Skeletal muscle tissue (tissue), 4 donors: ENCODE results near the gene DNAH6. TPM values are rescaled to one million over a fixed set of nuclear protein-coding genes. Genes with fewer than 3 reads are reported as not detected.

Experiments used
- H3K27ac ChIP-seq: one replicate; pipeline ENCODE4 v1.7.0; 2013; ENCODE audit warnings: mild to moderate bottlenecking, low read depth, low read length, inconsistent platforms
- H3K27me3 ChIP-seq, 3 donors: one replicate each; pipeline ENCODE4 v1.7.0; 2013; ENCODE audit warnings: low read length in 3 of 3; ENCODE audit not compliant: control insufficient read depth in 3 of 3, insufficient read depth in 3 of 3
- H3K36me3 ChIP-seq, 3 donors: one replicate each; pipeline ENCODE4 v1.7.0; 2013; ENCODE audit warnings: low read length in 3 of 3; ENCODE audit not compliant: control insufficient read depth in 3 of 3, insufficient read depth in 3 of 3
- H3K4me1 ChIP-seq, 3 donors: one replicate each; pipeline ENCODE4 v1.7.0; 2013; ENCODE audit warnings: low read length in 3 of 3, mild to moderate bottlenecking in 3 of 3; ENCODE audit not compliant: control insufficient read depth in 3 of 3, insufficient read depth in 3 of 3
- H3K4me3 ChIP-seq, 3 donors: one replicate each; pipeline ENCODE4 v1.7.0; 2013; ENCODE audit warnings: low read length in 3 of 3
- H3K9ac ChIP-seq, 3 donors: one replicate each; pipeline ENCODE4 v1.7.0; 2013; ENCODE audit warnings: low read length in 3 of 3, mild to moderate bottlenecking in 3 of 3, moderate library complexity in 2 of 3, low read depth in 1 of 3
- H3K9me3 ChIP-seq, 3 donors: one replicate each; pipeline ENCODE4 v1.7.0; 2013; ENCODE audit warnings: low read length in 3 of 3; ENCODE audit not compliant: control insufficient read depth in 3 of 3
- total RNA-seq: library from RNA; depleted of rRNA; stranded (reverse); fragments of >200 nt; gene quantifications from one replicate; pipeline ENCODE4 v1.2.3, GENCODE V29; 2014
- donor health status: Osteomylitis.

The DNAH6 gene
- total RNA-seq, 1 donor from 2014 or later: 1.0 TPM

GRCh38 chr2:84838434-84839145 lies 322.3 kb downstream of the DNAH6 start:
- Histone ChIP-seq H3K9ac (no peak overlapping the region), H3K36me3 (no peaks in the 10 kb centered on the region), H3K27ac (no peak overlapping the region), H3K4me3 (no peak overlapping the region), H3K27me3 (peaks cover 0 to 4% (median 0%) of the 10 kb centered on the region in 3 donors), H3K9me3 (peaks cover 0 to 4% (median 0%) of the 10 kb centered on the region in 3 donors), H3K4me1 (no peaks in the 10 kb centered on the region)

GRCh38 chr2:84839851-84840250 lies 323.6 kb downstream of the DNAH6 start:
- no peak overlapping the region for H3K27ac ChIP-seq
- no peak overlapping the region for H3K4me3 ChIP-seq
- no peaks in the 10 kb centered on the region for H3K36me3 ChIP-seq
- H3K4me1 ChIP-seq: no peaks in the 10 kb centered on the region
- H3K9me3 ChIP-seq: peaks cover 0 to 4% (median 0%) of the 10 kb centered on the region in 3 donors
- no peak overlapping the region for H3K9ac ChIP-seq
- peaks cover 0 to 4% (median 0%) of the 10 kb centered on the region in 3 donors for H3K27me3 ChIP-seq

GRCh38 chr2:84840306-84840705 lies 324.0 kb downstream of the DNAH6 start:
- Histone ChIP-seq H3K36me3 (no peaks in the 10 kb centered on the region), H3K4me3 (no peak overlapping the region), H3K9ac (no peak overlapping the region), H3K9me3 (peaks cover 0 to 4% (median 0%) of the 10 kb centered on the region in 3 donors), H3K27ac (no peak overlapping the region), H3K4me1 (no peaks in the 10 kb centered on the region), H3K27me3 (peaks cover 0 to 4% (median 0%) of the 10 kb centered on the region in 3 donors)

- Histone ChIP-seq H3K27ac (no peak overlapping the region), H3K9ac (no peak overlapping the region), H3K36me3 (no peaks in the 10 kb centered on the region), H3K4me1 (no peaks in the 10 kb centered on the region), H3K9me3 (no peaks in the 10 kb centered on the region), H3K4me3 (no peak overlapping the region), H3K27me3 (peaks cover 0 to 4% (median 0%) of the 10 kb centered on the region in 3 donors)
Observed at GRCh38 chr2:84841577-84841976, 325.3 kb downstream of the DNAH6 start.

GRCh38 chr2:84844141-84844540 lies 327.8 kb downstream of the DNAH6 start:
- no peak overlapping the region for H3K9ac ChIP-seq
- peaks cover 0 to 4% (median 0%) of the 10 kb centered on the region in 3 donors for H3K4me1 ChIP-seq
- H3K27me3 ChIP-seq: peaks cover 0 to 4% (median 0%) of the 10 kb centered on the region in 3 donors
- no peak overlapping the region for H3K4me3 ChIP-seq
- H3K36me3 ChIP-seq: no peaks in the 10 kb centered on the region
- H3K9me3 ChIP-seq: no peaks in the 10 kb centered on the region
- no peak overlapping the region for H3K27ac ChIP-seq

GRCh38 chr2:84846041-84846663 lies 329.9 kb downstream of the DNAH6 start:
- Histone ChIP-seq H3K36me3 (no peaks in the 10 kb centered on the region), H3K9me3 (no peaks in the 10 kb centered on the region), H3K27me3 (peaks cover 0 to 2% (median 0%) of the 10 kb centered on the region in 3 donors), H3K9ac (no peak overlapping the region), H3K4me1 (peaks cover 0 to 4% (median 0%) of the 10 kb centered on the region in 3 donors), H3K4me3 (no peak overlapping the region), H3K27ac (peak overlapping the region; percentile 57)

GRCh38 chr2:84846741-84847142 lies 330.4 kb downstream of the DNAH6 start:
- Histone ChIP-seq H3K27me3 (no peaks in the 10 kb centered on the region), H3K4me3 (no peak overlapping the region), H3K9ac (no peak overlapping the region), H3K27ac (peak overlapping the region; percentile 57), H3K36me3 (no peaks in the 10 kb centered on the region), H3K9me3 (no peaks in the 10 kb centered on the region), H3K4me1 (peaks cover 0 to 4% (median 0%) of the 10 kb centered on the region in 3 donors)

- Histone ChIP-seq H3K4me3 (no peak overlapping the region), H3K27ac (no peak overlapping the region), H3K9me3 (peaks cover 0 to 4% (median 0%) of the 10 kb centered on the region in 3 donors), H3K9ac (no peak overlapping the region), H3K4me1 (peaks cover 0 to 4% (median 0%) of the 10 kb centered on the region in 3 donors), H3K36me3 (no peaks in the 10 kb centered on the region), H3K27me3 (no peaks in the 10 kb centered on the region)
Observed at GRCh38 chr2:84847326-84848050, 331.2 kb downstream of the DNAH6 start.

- Histone ChIP-seq H3K4me1 (peaks cover 0 to 4% (median 0%) of the 10 kb centered on the region in 3 donors), H3K9ac (no peak overlapping the region), H3K27me3 (peaks cover 0 to under 1% (median 0%) of the 10 kb centered on the region in 3 donors), H3K9me3 (peaks cover 0 to 4% (median 0%) of the 10 kb centered on the region in 3 donors), H3K36me3 (no peaks in the 10 kb centered on the region), H3K4me3 (no peak overlapping the region), H3K27ac (no peak overlapping the region)
Observed at GRCh38 chr2:84849271-84849952, 333.1 kb downstream of the DNAH6 start.
